HTR-8/SVneo (cell line): ENCODE results near the gene PADI3.

ENCODE experiments used
- DNase-seq: peaks from one replicate; pipeline ENCODE4 v3.0.0; 2011; ENCODE audit warnings: low spot score, mixed read lengths; ENCODE audit not compliant: insufficient read length
- FAIRE-seq: peaks from 2 replicates; lab custom pipeline; 2011; peaks lifted over from hg19 to GRCh38; lab: Jason Lieb, UNC

The PADI3 gene

DNA sequence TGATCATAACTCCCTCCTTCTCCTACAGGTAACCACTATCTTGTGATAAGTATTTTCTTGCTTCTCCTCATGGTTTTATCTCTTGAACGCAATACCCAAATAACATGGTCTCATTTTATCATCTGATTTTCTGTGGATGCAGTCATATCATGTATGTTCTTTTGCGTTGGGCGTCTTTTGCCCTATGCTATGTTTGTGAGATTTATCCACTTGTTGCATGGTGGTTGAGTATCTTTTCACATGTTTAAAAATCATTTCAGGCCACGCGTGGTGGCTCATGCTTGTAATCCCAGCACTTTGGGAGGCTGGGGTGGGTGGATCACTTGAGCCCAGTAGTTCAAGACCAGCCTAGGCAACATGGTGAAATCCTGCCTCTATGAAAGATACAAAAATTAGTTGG, 15.6 kb downstream of the PADI3 start:
- FAIRE-seq (no peak), DNase-seq (no peak)

DNA sequence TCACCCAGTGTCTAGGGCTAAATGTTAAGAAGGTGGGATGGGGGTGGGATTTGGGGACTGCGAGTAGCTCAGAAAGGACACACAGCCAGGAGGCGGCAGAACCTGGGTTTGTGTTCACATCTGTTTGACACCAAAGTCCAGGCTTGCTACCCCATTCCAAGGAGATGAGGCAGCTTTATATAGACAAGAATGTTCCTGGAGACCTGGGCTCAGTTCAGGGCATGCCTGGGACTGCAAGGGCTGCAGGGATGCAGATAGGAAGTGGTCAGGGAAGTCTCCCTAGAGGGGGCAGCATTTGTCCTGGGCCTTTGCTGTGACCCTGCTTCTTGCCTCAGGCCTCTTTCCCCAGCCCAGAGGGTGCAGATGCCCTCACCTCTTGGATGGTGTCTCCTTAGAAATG, 16.3 kb downstream of the PADI3 start:
- DNase-seq (no peak), FAIRE-seq (no peak)

GRCh38 chr1:17265950-17266349, 17.1 kb downstream of the PADI3 start:
- DNase-seq (no peak), FAIRE-seq (no peak)

DNA sequence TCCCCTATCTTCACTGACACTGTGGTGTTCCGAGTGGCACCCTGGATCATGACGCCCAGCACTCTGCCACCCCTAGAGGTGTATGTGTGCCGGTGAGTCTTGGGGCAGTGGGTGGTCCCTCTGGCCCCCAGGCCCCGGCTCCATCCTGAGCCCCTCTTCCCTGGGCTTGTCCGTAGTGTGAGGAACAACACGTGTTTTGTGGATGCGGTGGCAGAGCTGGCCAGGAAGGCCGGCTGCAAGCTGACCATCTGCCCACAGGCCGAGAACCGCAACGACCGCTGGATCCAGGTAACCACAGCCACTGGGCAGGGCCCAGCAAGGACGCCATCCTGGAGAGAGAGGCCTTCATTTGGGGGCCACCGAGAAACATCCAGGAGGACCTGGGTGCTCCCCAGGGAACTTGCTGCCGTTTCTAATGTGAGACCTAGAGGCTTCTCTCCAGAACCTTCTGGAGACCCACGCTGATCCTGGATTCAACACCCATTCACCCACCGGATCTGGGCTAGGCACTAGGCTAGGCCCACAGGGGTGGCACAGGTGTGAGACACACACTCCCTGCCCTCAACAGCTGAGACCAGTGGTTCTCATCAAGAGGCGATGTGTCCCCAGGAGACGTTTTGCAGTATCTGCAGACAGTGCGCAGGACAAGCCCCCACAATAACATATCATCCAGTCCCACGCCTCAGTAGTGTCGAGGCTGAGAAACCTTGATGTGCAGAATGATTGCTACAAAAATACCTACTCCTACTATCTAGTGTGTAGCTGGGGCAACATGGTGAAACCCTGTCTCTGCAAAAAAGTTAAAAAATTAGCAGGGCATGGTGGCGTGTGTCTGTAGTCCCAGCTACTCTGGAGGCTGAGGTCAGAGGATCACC, 22.2 kb downstream of the PADI3 start:
- no peak for FAIRE-seq
- no peak for DNase-seq

DNA sequence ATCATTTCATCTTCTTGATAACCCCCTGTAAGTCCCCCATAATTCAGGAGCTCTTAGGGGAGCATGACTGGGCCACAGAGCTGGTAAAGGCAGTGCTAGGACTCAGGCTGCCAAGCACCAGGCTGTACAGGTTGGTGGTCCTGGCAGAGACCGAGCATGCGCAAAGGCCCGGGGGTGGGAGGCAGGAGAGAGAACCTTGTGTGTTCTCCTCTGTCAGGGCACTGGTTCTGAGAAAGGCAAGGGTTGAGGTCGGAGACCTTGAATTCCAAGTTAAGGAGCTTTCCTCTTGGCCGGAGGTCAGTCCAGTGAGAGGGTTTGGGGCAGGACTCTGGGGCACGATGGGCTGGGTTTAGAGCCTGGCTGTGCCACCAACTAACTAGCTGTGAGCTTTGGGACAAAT, 23.2 kb downstream of the PADI3 start:
- FAIRE-seq (no peak), DNase-seq (no peak)

DNA sequence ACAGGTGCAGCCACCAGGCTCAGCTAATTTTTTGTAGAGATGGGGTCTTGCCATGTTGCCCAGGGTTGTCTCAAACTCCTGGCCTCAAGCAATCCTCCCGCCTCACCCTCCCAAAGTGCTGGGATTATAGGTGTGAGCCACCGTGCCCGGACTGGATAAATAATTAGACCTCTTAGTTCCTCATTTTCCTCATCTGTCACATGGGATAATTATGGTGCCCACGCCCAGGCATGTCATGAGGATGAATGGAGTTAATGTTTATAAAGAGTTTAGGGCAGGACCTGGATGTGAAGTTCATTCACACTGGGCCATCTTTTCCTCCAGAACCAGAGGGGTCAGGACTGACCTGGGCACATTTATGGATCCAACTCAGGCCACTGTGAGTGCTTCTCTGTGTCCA, 23.7 kb downstream of the PADI3 start:
- DNase-seq (no peak), FAIRE-seq (no peak)

- FAIRE-seq (no peak), DNase-seq (no peak)
Observed at GRCh38 chr1:17273096-17273495, 24.2 kb downstream of the PADI3 start.

- DNase-seq (peak; percentile 75), FAIRE-seq (peak; percentile 84)
Observed at GRCh38 chr1:17274186-17275170, 25.6 kb downstream of the PADI3 start.

- no peak for FAIRE-seq
- no peak for DNase-seq
Observed at GRCh38 chr1:17276568-17276967, 27.7 kb downstream of the PADI3 start.

GRCh38 chr1:17277511-17278159, 28.7 kb downstream of the PADI3 start:
- DNase-seq: no peak
- FAIRE-seq: no peak

DNA sequence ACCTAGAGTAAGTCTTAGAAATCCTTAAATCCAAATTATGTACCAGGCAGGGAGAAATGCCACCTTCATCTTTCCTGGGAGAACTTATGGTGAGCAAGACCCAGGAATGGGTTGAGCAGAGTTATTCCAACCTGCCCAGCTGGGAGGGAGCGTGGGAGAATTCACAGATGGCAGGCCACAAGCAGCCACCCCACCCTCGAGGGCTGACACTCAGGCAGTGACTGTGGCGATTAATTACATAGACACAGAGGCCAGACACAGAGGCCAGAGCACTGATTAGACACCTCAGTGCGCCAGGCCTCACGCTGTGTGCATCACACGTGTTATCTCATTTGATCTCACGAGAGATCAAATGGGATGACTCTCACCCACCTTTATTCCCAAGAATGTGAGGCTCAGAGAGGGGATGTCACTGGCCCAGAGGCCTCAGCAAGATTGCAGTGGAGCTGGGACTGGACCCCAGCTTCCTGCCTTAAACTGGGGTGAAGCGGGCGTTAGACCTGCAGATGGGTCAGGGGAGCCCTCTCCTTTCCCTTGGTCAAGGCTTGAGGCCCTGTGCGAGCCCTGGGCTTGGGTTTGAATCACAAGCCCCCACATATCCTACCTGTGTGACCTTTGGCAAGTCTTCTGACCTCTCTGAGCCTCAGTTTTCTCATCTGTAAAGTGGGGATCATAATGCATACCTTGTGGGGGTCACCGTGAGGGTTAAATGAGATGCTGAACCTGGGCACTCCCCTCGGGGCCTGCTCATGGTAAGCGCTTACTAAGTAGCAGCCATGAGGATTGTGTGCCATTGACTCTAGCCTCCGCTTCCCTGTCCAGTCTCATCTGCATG, 30.3 kb downstream of the PADI3 start:
- DNase-seq: no peak
- no peak for FAIRE-seq

DNA sequence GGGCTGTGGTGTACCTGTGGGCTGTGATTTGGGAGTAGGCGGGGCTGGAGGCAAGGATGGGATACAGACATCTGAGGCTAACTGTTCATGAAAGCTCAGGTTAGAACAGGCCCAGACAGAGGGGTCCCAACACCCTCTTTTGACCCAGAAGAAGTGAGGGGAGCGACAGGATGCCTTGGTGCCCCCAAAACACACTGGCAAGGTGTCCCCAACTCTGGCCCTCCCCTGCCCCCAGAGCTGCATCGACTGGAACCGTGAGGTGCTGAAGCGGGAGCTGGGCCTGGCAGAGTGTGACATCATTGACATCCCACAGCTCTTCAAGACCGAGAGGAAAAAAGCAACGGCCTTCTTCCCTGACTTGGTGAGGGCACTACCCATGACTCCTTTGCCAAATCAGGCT, 31.5 kb downstream of the PADI3 start:
- DNase-seq (no peak), FAIRE-seq (no peak)

GRCh38 chr1:17280894-17281293, 32.0 kb downstream of the PADI3 start:
- DNase-seq: no peak
- no peak for FAIRE-seq

DNA sequence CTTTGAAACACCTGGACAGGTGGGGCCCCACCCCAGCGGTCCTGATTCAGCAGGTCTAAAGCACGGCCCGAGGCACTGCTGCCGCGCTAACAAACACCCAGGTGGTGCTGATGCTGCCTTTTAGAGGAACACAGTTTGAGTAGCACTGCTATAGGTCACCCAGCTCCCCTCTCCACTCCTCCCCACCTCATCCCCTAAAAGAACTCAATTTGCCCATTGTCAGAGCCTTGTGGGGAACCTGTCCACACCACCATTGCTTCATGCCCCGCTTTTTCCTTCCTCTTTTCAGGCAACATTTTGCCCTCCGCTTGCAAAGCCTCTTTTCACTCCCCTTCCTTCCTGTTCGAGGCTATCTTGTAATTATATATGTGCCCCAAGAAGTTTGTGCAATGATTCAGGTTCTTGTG, 32.9 kb downstream of the PADI3 start:
- DNase-seq (no peak), FAIRE-seq (no peak)

DNA sequence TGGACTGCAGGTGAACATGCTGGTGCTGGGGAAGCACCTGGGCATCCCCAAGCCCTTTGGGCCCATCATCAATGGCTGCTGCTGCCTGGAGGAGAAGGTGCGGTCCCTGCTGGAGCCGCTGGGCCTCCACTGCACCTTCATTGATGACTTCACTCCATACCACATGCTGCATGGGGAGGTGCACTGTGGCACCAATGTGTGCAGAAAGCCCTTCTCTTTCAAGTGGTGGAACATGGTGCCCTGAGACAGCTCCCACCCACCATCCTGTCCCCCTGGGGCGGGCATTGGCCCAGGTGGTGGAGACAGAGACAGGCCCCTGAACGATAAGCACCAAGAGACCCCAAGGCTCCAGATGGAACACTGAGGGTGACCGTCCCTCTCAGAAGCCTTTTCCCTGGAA, 33.9 kb downstream of the PADI3 start:
- DNase-seq (no peak), FAIRE-seq (no peak)

- no peak for FAIRE-seq
- DNase-seq: no peak
Observed at GRCh38 chr1:17286646-17287045, 37.7 kb downstream of the PADI3 start.

DNA sequence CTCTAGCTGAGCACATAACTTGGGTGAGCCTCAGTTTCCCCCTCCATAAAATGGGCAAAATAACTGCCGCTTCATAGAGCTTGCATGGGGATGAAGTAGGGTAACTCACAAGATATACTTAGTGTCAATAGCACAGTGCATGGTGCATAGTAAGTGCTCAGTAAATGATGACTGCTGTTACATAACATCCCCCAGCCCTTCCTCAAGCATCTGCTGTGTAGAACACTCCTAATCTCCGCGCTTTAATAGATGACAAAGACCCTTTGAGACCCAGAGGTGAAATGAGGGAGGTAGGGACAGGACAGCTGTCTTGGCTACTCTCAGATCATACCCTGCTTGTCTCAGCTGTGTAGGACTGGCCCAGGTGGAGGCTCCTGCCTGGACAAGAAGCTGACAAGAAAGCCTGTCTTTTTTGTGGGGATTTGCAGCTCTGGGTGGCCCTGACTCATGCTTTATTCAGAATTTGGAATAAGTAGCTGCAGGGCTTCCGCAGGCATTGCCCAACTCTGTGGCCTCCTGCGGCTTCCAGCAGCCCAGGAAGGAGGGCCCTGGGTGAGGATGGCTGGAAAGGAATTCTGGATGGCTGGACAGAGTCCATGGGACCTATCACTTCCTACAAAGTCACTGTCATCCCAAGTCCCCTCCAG, 38.4 kb downstream of the PADI3 start:
- DNase-seq: peak; percentile 59
- peak; percentile 4 for FAIRE-seq

DNA sequence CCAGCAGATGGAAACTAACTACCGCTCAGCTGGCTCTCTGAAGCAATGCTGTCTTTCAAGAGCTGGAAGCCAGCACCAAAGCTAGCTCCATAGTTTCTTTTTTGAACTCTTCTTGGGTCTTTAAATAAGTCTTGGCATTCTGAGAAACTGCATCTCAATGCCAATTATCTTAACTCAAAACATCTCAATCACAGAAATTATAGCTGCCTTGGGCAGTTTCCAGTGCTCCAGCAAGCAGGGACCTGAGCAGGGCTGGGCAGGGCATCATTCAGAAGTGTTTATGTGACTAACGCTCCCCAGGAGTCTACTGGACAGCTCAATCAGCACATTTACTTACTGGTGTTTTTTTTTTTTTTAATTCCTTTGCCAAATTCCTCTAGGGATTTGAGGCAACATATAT, 40.8 kb downstream of the PADI3 start:
- FAIRE-seq (no peak), DNase-seq (no peak)

- DNase-seq (no peak), FAIRE-seq (no peak)
Observed at GRCh38 chr1:17290553-17290952, 41.7 kb downstream of the PADI3 start.
